ENCODE results near the gene ZRSR2. TPM values are rescaled to one million over a fixed set of nuclear protein-coding genes. Genes with fewer than 3 reads are reported as not detected.

ZRSR2 gene
- total RNA-seq, 2 experiments from 2014 or later, result 15.7 to 16.7 TPM

GRCh38 chrX:15856222-15856587, 65.9 kb downstream of the ZRSR2 start:
- CTCF ChIA-PET, result no interaction called here
- H3K27me3 Mint-ChIP-seq (ENCODE audit: low read depth), result no peaks in the 10 kb centered on the region
- no peaks in the 10 kb centered on the region for H3K36me3 Mint-ChIP-seq (ENCODE audit: low read depth)
- H3K27ac Mint-ChIP-seq, result no peak overlapping the region
- peak overlapping the region; percentile 27 for H3K4me3 Mint-ChIP-seq
- no peaks in the 10 kb centered on the region for H3K9me3 Mint-ChIP-seq
- intact Hi-C loops (cut with micrococcal nuclease), result loop anchor here (10.0 kb wide), 2 partner anchors 179 to 1019 kb away; partner anchors contain the start of gene RBBP7
- peaks cover 16% of the 10 kb centered on the region for H3K4me1 Mint-ChIP-seq (ENCODE audit: low read depth)
- no peak for DNase-seq

GRCh38 chrX:15856636-15857035, 66.4 kb downstream of the ZRSR2 start:
- no peaks in the 10 kb centered on the region for H3K36me3 Mint-ChIP-seq (ENCODE audit: low read depth)

GRCh38 chrX:15858051-15858450, 67.8 kb downstream of the ZRSR2 start:
- no peaks in the 10 kb centered on the region for H3K9me3 Mint-ChIP-seq
- no peak overlapping the region for H3K4me3 Mint-ChIP-seq
- CTCF ChIA-PET, result no interaction called here
- peaks cover 9% of the 10 kb centered on the region for H3K4me1 Mint-ChIP-seq (ENCODE audit: low read depth)
- H3K27me3 Mint-ChIP-seq (ENCODE audit: low read depth), result no peaks in the 10 kb centered on the region
- DNase-seq, result no peak
- intact Hi-C loops (cut with micrococcal nuclease), result loop anchor here (10.0 kb wide), 2 partner anchors 177 to 1017 kb away; partner anchors contain the start of gene RBBP7
- no peak overlapping the region for H3K27ac Mint-ChIP-seq
- H3K36me3 Mint-ChIP-seq (ENCODE audit: low read depth), result no peaks in the 10 kb centered on the region

More at GRCh38 chrX:15856636-15857035, 66.4 kb downstream of the ZRSR2 start:
- Mint-ChIP-seq H3K4me3 (peak overlapping the region; percentile 27), H3K27me3 (ENCODE audit: low read depth) (no peaks in the 10 kb centered on the region), H3K27ac (no peak overlapping the region), H3K4me1 (ENCODE audit: low read depth) (peaks cover 15% of the 10 kb centered on the region), H3K9me3 (no peaks in the 10 kb centered on the region)
- CTCF ChIA-PET, result no interaction called here
- intact Hi-C loops (cut with micrococcal nuclease), result loop anchor here (10.0 kb wide), 2 partner anchors 178 to 1018 kb away; partner anchors contain the start of gene RBBP7
- no peak for DNase-seq

GRCh38 chrX:15860921-15861320, 70.6 kb downstream of the ZRSR2 start:
- DNase-seq, result no peak
- no peaks in the 10 kb centered on the region for H3K9me3 Mint-ChIP-seq
- no peak overlapping the region for H3K27ac Mint-ChIP-seq
- CTCF ChIA-PET, result no interaction called here
- H3K4me3 Mint-ChIP-seq, result no peak overlapping the region
- H3K36me3 Mint-ChIP-seq (ENCODE audit: low read depth), result no peaks in the 10 kb centered on the region
- H3K4me1 Mint-ChIP-seq (ENCODE audit: low read depth), result peaks cover 4% of the 10 kb centered on the region
- no peaks in the 10 kb centered on the region for H3K27me3 Mint-ChIP-seq (ENCODE audit: low read depth)
- intact Hi-C loops (cut with micrococcal nuclease), result no loop called here

DNA sequence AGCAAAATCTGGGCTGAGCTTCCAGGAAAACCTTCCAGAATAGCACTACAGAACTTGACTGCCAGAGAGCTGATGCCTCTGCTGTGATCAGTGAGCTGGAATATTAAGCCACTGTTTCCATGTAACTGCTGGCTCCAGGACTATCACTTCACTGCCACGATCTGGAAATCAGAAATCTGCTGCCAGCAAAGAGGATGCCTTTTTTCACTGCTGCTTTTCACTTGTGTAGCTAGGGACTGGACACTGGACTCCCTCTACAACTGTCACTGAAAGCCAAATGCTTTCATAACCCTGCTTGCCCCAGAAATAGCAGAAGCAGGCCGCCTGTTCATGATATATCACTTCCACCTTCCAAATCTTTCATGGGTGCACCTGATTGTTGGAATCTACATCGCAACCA, 73.7 kb downstream of the ZRSR2 start:
- intact Hi-C loops (cut with micrococcal nuclease), result no loop called here
- no peaks in the 10 kb centered on the region for H3K36me3 Mint-ChIP-seq (ENCODE audit: low read depth)
- no peak overlapping the region for H3K4me3 Mint-ChIP-seq
- H3K27me3 Mint-ChIP-seq (ENCODE audit: low read depth), result no peaks in the 10 kb centered on the region
- CTCF ChIA-PET, result no interaction called here
- DNase-seq, result no peak
- H3K9me3 Mint-ChIP-seq, result no peaks in the 10 kb centered on the region
- H3K27ac Mint-ChIP-seq, result no peak overlapping the region
- no peaks in the 10 kb centered on the region for H3K4me1 Mint-ChIP-seq (ENCODE audit: low read depth)

GRCh38 chrX:15864629-15865028, 74.3 kb downstream of the ZRSR2 start:
- H3K27ac Mint-ChIP-seq, result no peak overlapping the region
- no peaks in the 10 kb centered on the region for H3K4me1 Mint-ChIP-seq (ENCODE audit: low read depth)
- CTCF ChIA-PET, result no interaction called here
- intact Hi-C loops (cut with micrococcal nuclease), result no loop called here
- DNase-seq, result no peak
- no peak overlapping the region for H3K4me3 Mint-ChIP-seq
- no peaks in the 10 kb centered on the region for H3K36me3 Mint-ChIP-seq (ENCODE audit: low read depth)
- no peaks in the 10 kb centered on the region for H3K9me3 Mint-ChIP-seq
- no peaks in the 10 kb centered on the region for H3K27me3 Mint-ChIP-seq (ENCODE audit: low read depth)

DNA sequence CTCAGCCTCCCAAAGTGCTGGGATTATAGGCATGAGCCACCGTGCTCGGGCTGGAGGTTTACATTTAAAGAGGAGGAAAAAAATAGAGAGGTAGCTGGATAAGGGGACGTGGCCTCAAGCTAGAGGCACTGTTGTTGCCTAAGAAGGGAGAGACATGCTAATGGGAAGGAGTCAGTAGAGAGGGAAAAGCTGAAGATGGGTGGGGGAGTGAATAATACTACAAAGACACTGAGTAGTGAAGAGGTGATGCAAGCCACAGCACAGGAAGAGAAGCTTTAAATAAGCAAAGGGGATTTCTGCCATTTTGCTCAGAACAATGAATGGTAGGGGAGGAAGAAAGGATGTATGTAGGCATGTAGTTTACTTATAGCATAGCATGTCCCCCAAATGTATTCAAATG, 75.9 kb downstream of the ZRSR2 start:
- intact Hi-C loops (cut with micrococcal nuclease), result no loop called here
- Mint-ChIP-seq H3K27me3 (ENCODE audit: low read depth) (no peaks in the 10 kb centered on the region), H3K4me1 (ENCODE audit: low read depth) (no peaks in the 10 kb centered on the region), H3K9me3 (no peaks in the 10 kb centered on the region), H3K36me3 (ENCODE audit: low read depth) (no peaks in the 10 kb centered on the region), H3K4me3 (no peak overlapping the region), H3K27ac (no peak overlapping the region)
- no peak for DNase-seq
- CTCF ChIA-PET, result interaction anchor here (0.6 kb wide), 2 partner anchors 37 to 86 kb away, joined by 4 read pairs; no protein-coding TSS in a partner anchor

DNA sequence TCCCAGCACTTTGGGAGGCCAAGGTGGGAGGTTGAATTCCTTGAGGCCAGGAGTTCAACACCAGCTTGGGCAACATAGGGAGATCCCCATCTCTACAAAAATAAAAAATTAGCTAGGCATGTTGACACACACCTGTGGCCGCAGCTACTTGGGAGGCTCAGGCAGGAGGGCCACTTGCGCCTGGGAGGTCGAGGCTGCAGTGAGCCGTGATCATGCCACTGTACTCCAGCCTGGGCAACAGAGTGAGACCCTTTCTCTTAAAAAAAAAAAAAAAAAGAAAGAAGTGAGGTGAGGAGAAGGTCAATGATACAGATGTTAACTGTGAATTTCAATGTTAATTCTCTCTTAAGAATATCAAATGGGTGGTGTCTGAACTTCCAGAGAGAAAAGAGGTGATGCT, 79.4 kb downstream of the ZRSR2 start:
- Mint-ChIP-seq H3K4me3 (no peak overlapping the region), H3K9me3 (no peaks in the 10 kb centered on the region), H3K27me3 (ENCODE audit: low read depth) (no peaks in the 10 kb centered on the region), H3K4me1 (ENCODE audit: low read depth) (no peaks in the 10 kb centered on the region), H3K27ac (no peak overlapping the region), H3K36me3 (ENCODE audit: low read depth) (no peaks in the 10 kb centered on the region)
- intact Hi-C loops (cut with micrococcal nuclease), result no loop called here
- CTCF ChIA-PET, result no interaction called here
- no peak for DNase-seq

DNA sequence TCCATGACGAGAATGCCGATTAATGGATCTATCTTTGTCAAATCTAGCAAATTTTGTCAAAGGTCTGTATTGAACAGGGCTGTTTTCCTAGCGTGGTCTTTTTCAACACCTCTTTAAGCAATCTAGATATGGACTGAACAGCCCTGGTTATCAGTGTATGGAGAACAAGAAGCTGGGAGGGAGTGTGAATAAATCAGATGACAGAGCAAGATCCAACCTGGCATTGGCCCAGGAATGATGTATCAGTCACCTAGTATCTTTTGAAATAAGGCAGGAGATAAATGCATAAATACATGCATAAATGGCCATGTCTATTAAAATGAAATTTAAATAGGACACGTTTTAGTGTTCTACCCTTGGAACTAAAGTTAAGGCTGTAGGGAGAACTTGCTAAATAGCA, 80.0 kb downstream of the ZRSR2 start:
- Mint-ChIP-seq H3K27ac (no peak overlapping the region), H3K4me1 (ENCODE audit: low read depth) (no peaks in the 10 kb centered on the region), H3K9me3 (no peaks in the 10 kb centered on the region), H3K36me3 (ENCODE audit: low read depth) (no peaks in the 10 kb centered on the region), H3K27me3 (ENCODE audit: low read depth) (no peaks in the 10 kb centered on the region), H3K4me3 (no peak overlapping the region)
- CTCF ChIA-PET, result no interaction called here
- intact Hi-C loops (cut with micrococcal nuclease), result no loop called here
- DNase-seq, result no peak

Other genes starting within 250 kb of the ZRSR2 start
- not detected for gene ACE2, start 189.5 kb upstream of the ZRSR2 start, total RNA-seq
- under 1 TPM; 0.38 to 0.59 TPM for gene CLTRN, start 125.7 kb upstream of the ZRSR2 start, total RNA-seq
- gene CA5B, start 52.2 kb upstream of the ZRSR2 start, total RNA-seq, result 1 to 10 TPM; 7.0 to 9.5 TPM
- 10 to 100 TPM; 17.4 to 18.0 TPM for gene AP1S2, start 64.3 kb downstream of the ZRSR2 start, total RNA-seq

All from activated naive CD4-positive, alpha-beta T cell treated with anti-CD3 and anti-CD28 coated beads for 36 hours (primary cell).